ENCODE results near the gene KCNQ5. TPM values are rescaled to one million over a fixed set of nuclear protein-coding genes. Genes with fewer than 3 reads are reported as not detected.

Gene KCNQ5
- total and polyA plus RNA-seq, 2 donors: 1.8 to 3.0 TPM

Small RNA genes lying within 50 kb of the gene (small RNA-seq; reads per million reads assigned to genes)
- gene MIR4282: not detected

Measured in urinary bladder (tissue), 2 donors.